ENCODE results near the gene GPR17.

The GPR17 gene

DNA sequence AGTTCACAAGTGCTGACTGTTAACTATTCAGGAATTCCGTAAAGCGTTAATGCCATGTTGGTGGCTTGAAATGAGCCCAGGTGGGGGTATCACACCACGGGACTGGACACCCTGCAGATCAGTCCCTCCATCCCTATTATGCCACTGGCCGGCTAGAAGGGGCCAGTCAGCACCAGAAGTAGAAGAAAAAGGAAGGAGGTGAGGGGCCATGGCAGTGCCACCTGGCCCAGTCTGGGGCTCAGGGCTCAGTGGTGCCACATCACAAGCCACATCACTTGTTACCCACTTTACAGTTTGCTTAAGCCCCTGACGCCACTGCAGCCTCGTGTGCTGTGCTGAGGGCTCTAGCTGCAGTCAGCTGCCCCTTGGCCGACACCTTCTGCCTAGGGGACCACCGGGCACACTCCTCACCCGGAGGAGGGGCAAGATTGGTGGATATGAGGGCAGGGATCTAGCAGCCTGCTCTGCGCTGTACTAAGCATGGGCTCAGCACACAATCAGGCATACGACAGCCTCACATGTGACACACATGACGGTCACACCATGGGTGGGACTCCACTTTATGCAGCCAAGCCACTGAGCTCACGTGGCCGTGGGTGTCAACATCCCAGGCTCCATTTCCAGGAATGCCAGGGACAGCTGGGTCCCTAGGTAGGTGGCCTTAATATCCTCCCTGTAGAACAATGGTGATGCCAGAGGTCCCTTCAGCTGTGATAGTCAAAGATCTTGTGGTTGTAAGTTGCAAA lies 25.8 kb downstream of the GPR17 start (continued):
- TF ChIP-seq GLIS3 (CRISPR knock-in tag; IDR thresholded peaks at IDR 0.05), result no peak
- TF ChIP-seq ZFP30 (CRISPR knock-in tag; IDR thresholded peaks at IDR 0.05), result no peak
- TF ChIP-seq OSR1 (CRISPR knock-in tag; IDR thresholded peaks at IDR 0.05), result no peak
- TF ChIP-seq ARNTL (CRISPR knock-in tag; IDR thresholded peaks at IDR 0.05; ENCODE audit: borderline replicate concordance, low read depth), result no peak
- TF ChIP-seq ISL1 (CRISPR knock-in tag; IDR thresholded peaks at IDR 0.05), result no peak

GRCh38 chr2:127672341-127673224 lies 26.6 kb downstream of the GPR17 start:
- no peak for ATAC-seq
- TF ChIP-seq ARNTL (CRISPR knock-in tag; IDR thresholded peaks at IDR 0.05; ENCODE audit: borderline replicate concordance, low read depth), result no peak
- TF ChIP-seq ZFP30 (CRISPR knock-in tag; IDR thresholded peaks at IDR 0.05), result no peak
- no peak for TF ChIP-seq ZNF8 (CRISPR knock-in tag; IDR thresholded peaks at IDR 0.05)
- TF ChIP-seq OSR1 (CRISPR knock-in tag; IDR thresholded peaks at IDR 0.05), result no peak
- TF ChIP-seq ZC3H10 (CRISPR knock-in tag; IDR thresholded peaks at IDR 0.05), result no peak
- TF ChIP-seq ZFP3 (CRISPR knock-in tag; IDR thresholded peaks at IDR 0.05), result no peak
- TF ChIP-seq ZNF565 (CRISPR knock-in tag; conservative IDR thresholded peaks at IDR 0.05; ENCODE audit: low read depth), result no peak

GRCh38 chr2:127673291-127674069 lies 27.5 kb downstream of the GPR17 start:
- TF ChIP-seq BACH2 (CRISPR knock-in tag; IDR thresholded peaks at IDR 0.05; ENCODE audit: borderline replicate concordance), result no peak
- TF ChIP-seq ARNTL (CRISPR knock-in tag; IDR thresholded peaks at IDR 0.05; ENCODE audit: borderline replicate concordance, low read depth), result no peak
- no peak for ATAC-seq

GRCh38 chr2:127674241-127675209 lies 28.6 kb downstream of the GPR17 start:
- ATAC-seq, result peak; percentile 65
- TF ChIP-seq ZNF565 (CRISPR knock-in tag; conservative IDR thresholded peaks at IDR 0.05; ENCODE audit: low read depth) (no peak), TCF4 (CRISPR knock-in tag; IDR thresholded peaks at IDR 0.05; ENCODE audit: borderline replicate concordance) (no peak), POU6F1 (CRISPR knock-in tag; IDR thresholded peaks at IDR 0.05; ENCODE audit: borderline replicate concordance, low read depth) (no peak), OSR1 (CRISPR knock-in tag; IDR thresholded peaks at IDR 0.05) (no peak), GLIS3 (CRISPR knock-in tag; IDR thresholded peaks at IDR 0.05) (no peak), ZNF70 (CRISPR knock-in tag; IDR thresholded peaks at IDR 0.05) (no peak), ZNF8 (CRISPR knock-in tag; IDR thresholded peaks at IDR 0.05) (no peak), CSRNP3 (CRISPR knock-in tag; IDR thresholded peaks at IDR 0.05) (no peak), TOX (CRISPR knock-in tag; IDR thresholded peaks at IDR 0.05; ENCODE audit: borderline replicate concordance) (no peak), ZFP30 (CRISPR knock-in tag; IDR thresholded peaks at IDR 0.05) (no peak), ZFP3 (CRISPR knock-in tag; IDR thresholded peaks at IDR 0.05) (no peak), ARNTL (CRISPR knock-in tag; IDR thresholded peaks at IDR 0.05; ENCODE audit: borderline replicate concordance, low read depth) (no peak)
- TF ChIP-seq, protein P1, sequence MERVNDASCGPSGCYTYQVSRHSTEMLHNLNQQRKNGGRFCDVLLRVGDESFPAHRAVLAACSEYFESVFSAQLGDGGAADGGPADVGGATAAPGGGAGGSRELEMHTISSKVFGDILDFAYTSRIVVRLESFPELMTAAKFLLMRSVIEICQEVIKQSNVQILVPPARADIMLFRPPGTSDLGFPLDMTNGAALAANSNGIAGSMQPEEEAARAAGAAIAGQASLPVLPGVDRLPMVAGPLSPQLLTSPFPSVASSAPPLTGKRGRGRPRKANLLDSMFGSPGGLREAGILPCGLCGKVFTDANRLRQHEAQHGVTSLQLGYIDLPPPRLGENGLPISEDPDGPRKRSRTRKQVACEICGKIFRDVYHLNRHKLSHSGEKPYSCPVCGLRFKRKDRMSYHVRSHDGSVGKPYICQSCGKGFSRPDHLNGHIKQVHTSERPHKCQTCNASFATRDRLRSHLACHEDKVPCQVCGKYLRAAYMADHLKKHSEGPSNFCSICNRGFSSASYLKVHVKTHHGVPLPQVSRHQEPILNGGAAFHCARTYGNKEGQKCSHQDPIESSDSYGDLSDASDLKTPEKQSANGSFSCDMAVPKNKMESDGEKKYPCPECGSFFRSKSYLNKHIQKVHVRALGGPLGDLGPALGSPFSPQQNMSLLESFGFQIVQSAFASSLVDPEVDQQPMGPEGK (CRISPR knock-in tag; IDR thresholded peaks at IDR 0.05; ENCODE audit: borderline replicate concordance), result no peak
- TF ChIP-seq, protein P2, sequence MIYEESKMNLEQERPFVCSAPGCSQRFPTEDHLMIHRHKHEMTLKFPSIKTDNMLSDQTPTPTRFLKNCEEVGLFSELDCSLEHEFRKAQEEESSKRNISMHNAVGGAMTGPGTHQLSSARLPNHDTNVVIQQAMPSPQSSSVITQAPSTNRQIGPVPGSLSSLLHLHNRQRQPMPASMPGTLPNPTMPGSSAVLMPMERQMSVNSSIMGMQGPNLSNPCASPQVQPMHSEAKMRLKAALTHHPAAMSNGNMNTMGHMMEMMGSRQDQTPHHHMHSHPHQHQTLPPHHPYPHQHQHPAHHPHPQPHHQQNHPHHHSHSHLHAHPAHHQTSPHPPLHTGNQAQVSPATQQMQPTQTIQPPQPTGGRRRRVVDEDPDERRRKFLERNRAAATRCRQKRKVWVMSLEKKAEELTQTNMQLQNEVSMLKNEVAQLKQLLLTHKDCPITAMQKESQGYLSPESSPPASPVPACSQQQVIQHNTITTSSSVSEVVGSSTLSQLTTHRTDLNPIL (CRISPR knock-in tag; IDR thresholded peaks at IDR 0.05; ENCODE audit: low read depth), result no peak

All from SK-N-SH treated with all-trans-retinoic acid at 6 μM for 48 hours (cell line).